AG09309 (cell line): ENCODE results near the gene PPP1R2C.
A peak's percentile ranks its signal among the peaks of the same experiment; 100 is the strongest.

Source experiments
- DNase-seq: peaks from one replicate; pipeline ENCODE4 v3.0.0-alpha.2; 2010; ENCODE audit warnings: low read depth
- H3K4me3 ChIP-seq: 2 replicates; pipeline ENCODE4 v1.5.1; 2011; ENCODE audit warnings: mild to moderate bottlenecking, low read depth, low read length, moderate library complexity; ENCODE audit not compliant: control insufficient read depth
- CTCF ChIP-seq: IDR thresholded peaks from 2 replicates; pipeline ENCODE4 v1.5.1; 2011; ENCODE audit warnings: mild to moderate bottlenecking, low read depth, low read length, inconsistent platforms; ENCODE audit not compliant: insufficient read depth, control insufficient read depth; ENCODE audit errors: missing control alignments

Gene PPP1R2C

GRCh38 chrX:42776195-42776594, 1.8 kb downstream of the PPP1R2C start:
- DNase-seq, result no peak
- no peak overlapping the region for H3K4me3 ChIP-seq
- TF ChIP-seq CTCF, result no peak

GRCh38 chrX:42772874-42773273, 5.1 kb downstream of the PPP1R2C start:
- no peak for DNase-seq
- no peak overlapping the region for H3K4me3 ChIP-seq
- no peak for TF ChIP-seq CTCF

GRCh38 chrX:42771506-42772335, 6.2 kb downstream of the PPP1R2C start:
- H3K4me3 ChIP-seq, result no peak overlapping the region
- DNase-seq, result no peak
- no peak for TF ChIP-seq CTCF

GRCh38 chrX:42770566-42770965, 7.4 kb downstream of the PPP1R2C start:
- H3K4me3 ChIP-seq, result no peak overlapping the region
- no peak for DNase-seq
- no peak for TF ChIP-seq CTCF

- DNase-seq, result no peak
- no peak for TF ChIP-seq CTCF
- no peak overlapping the region for H3K4me3 ChIP-seq
Observed at GRCh38 chrX:42759881-42760280, 18.1 kb downstream of the PPP1R2C start.

- H3K4me3 ChIP-seq, result no peak overlapping the region
- TF ChIP-seq CTCF, result no peak
- DNase-seq, result peak; percentile 20
Observed at GRCh38 chrX:42755815-42756214, 22.1 kb downstream of the PPP1R2C start.
